Measurements from ENCODE around the gene ADI1.

GRCh38 chr2:3490191-3491170 lies 28.9 kb downstream of the ADI1 start:
- TF ChIP-seq CTCF (IDR thresholded peaks at IDR 0.05; ENCODE audit: insufficient read depth, low read length, poor library complexity, severe bottlenecking), result no peak
- TF ChIP-seq EZH2phosphoT487 (conservative IDR thresholded peaks at IDR 0.05; ENCODE audit: low read length), result no peak
